GM23338 (cell line): ENCODE results near the gene COIL.

Experiments used
- EZH2 ChIP-seq: fragments of 200-600 bp; sonication (generic); IDR thresholded peaks from one replicate; pipeline ENCODE4 v1.8.0; 2017; ENCODE audit warnings: antibody characterized with exemption, mild to moderate bottlenecking, low read depth; ENCODE audit not compliant: unreplicated experiment
- EZH2phosphoT487 ChIP-seq: fragments of 200-600 bp; sonication (generic); IDR thresholded peaks from one replicate; pipeline ENCODE4 v1.8.1; 2018; ENCODE audit warnings: antibody characterized with exemption; ENCODE audit not compliant: unreplicated experiment
- JUNB ChIP-seq: IDR thresholded peaks from one replicate; pipeline ENCODE4 v1.6.1; 2016; ENCODE audit warnings: antibody characterized with exemption; ENCODE audit not compliant: unreplicated experiment
- POLR2AphosphoS5 ChIP-seq: IDR thresholded peaks from 2 replicates; pipeline ENCODE4 v1.6.1; 2016; ENCODE audit warnings: antibody characterized with exemption, low read depth
- ZNF331 ChIP-seq: fragments of 250-450 bp; sonication (Bioruptor Pico); IDR thresholded peaks from 2 replicates; pipeline ENCODE4 v1.5.0; 2020; ENCODE audit warnings: low read depth, mild to moderate bottlenecking, moderate library complexity
- TF ChIP-seq, protein P1 (sequence below), 2 experiments: fragments of 200-600 bp in 1 of 2; sonication (generic) in 1 of 2; conservative IDR thresholded peaks; 2 replicates each; pipeline versions ENCODE4 v1.5.1 to v1.6.1; 2016 to 2017; ENCODE audit warnings: antibody characterized with exemption in 2 of 2, low read depth in 2 of 2, mild to moderate bottlenecking in 2 of 2, moderate library complexity in 1 of 2
- TF ChIP-seq, protein P2 (sequence below): IDR thresholded peaks from one replicate; pipeline ENCODE4 v1.6.1; 2018; ENCODE audit warnings: antibody characterized with exemption; ENCODE audit not compliant: unreplicated experiment

DNA sequence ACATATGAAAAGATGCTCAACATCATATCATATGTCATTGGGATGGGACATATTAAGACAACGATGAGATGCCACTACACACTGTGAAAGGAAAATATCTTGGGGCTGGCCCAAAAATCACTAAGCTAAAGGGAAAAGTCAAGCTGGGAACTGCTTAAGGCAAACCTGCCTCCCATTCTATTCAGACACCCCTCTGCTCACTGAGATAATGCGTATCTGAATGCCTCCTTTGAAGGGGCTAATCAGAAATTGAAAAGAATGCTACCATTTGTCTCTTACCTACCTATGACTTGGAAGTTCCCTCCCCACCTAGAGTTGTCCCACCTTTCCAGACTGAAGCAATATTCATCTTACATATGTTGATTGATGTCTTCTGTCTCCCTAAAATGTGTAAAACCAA is 35.8 kb downstream of the COIL start:
- TF ChIP-seq, protein P1, sequence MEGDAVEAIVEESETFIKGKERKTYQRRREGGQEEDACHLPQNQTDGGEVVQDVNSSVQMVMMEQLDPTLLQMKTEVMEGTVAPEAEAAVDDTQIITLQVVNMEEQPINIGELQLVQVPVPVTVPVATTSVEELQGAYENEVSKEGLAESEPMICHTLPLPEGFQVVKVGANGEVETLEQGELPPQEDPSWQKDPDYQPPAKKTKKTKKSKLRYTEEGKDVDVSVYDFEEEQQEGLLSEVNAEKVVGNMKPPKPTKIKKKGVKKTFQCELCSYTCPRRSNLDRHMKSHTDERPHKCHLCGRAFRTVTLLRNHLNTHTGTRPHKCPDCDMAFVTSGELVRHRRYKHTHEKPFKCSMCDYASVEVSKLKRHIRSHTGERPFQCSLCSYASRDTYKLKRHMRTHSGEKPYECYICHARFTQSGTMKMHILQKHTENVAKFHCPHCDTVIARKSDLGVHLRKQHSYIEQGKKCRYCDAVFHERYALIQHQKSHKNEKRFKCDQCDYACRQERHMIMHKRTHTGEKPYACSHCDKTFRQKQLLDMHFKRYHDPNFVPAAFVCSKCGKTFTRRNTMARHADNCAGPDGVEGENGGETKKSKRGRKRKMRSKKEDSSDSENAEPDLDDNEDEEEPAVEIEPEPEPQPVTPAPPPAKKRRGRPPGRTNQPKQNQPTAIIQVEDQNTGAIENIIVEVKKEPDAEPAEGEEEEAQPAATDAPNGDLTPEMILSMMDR (conservative IDR thresholded peaks at IDR 0.05; ENCODE audit: low read depth in 2 of 2), result no peak
- TF ChIP-seq POLR2AphosphoS5 (no peak), EZH2phosphoT487 (no peak), EZH2 (no peak), JUNB (no peak), ZNF331 (CRISPR knock-in tag) (no peak)
- TF ChIP-seq, protein P2, sequence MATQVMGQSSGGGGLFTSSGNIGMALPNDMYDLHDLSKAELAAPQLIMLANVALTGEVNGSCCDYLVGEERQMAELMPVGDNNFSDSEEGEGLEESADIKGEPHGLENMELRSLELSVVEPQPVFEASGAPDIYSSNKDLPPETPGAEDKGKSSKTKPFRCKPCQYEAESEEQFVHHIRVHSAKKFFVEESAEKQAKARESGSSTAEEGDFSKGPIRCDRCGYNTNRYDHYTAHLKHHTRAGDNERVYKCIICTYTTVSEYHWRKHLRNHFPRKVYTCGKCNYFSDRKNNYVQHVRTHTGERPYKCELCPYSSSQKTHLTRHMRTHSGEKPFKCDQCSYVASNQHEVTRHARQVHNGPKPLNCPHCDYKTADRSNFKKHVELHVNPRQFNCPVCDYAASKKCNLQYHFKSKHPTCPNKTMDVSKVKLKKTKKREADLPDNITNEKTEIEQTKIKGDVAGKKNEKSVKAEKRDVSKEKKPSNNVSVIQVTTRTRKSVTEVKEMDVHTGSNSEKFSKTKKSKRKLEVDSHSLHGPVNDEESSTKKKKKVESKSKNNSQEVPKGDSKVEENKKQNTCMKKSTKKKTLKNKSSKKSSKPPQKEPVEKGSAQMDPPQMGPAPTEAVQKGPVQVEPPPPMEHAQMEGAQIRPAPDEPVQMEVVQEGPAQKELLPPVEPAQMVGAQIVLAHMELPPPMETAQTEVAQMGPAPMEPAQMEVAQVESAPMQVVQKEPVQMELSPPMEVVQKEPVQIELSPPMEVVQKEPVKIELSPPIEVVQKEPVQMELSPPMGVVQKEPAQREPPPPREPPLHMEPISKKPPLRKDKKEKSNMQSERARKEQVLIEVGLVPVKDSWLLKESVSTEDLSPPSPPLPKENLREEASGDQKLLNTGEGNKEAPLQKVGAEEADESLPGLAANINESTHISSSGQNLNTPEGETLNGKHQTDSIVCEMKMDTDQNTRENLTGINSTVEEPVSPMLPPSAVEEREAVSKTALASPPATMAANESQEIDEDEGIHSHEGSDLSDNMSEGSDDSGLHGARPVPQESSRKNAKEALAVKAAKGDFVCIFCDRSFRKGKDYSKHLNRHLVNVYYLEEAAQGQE, result no peak
